NT2/D1 (cell line): ENCODE measurements around the gene KCND3.

Source experiments
- SUZ12 ChIP-seq: IDR thresholded peaks from 2 replicates; pipeline ENCODE4 v1.6.1; 2011; ENCODE audit not compliant: insufficient read length, insufficient read depth; ENCODE audit errors: extremely low read depth
- ZNF274 ChIP-seq: IDR thresholded peaks from 2 replicates; pipeline ENCODE4 v1.6.1; 2011; ENCODE audit warnings: mild to moderate bottlenecking, low read depth, low read length

DNA sequence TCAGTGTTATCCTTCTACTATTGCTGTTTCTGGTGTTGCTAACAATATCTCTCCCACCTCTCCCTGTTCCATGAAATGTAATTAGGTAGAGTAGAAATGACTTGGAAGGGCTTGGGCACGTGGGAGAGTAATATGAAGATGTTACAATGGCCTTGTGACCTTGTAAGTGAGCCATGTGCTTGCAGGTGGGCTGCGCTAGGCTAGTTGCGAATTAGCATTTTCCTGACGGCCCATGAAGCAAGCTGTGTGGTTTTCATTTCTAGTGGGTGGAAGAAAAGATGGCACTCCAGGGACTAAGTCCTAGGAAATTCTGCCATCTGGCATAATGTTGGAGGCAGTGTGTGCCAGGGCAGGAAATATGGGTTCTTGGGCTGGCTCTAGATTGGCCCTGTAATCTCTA, 241.5 kb downstream of the KCND3 start:
- no peak for TF ChIP-seq ZNF274
- no peak for TF ChIP-seq SUZ12
